ENCODE results near the gene AZIN2. TPM values are rescaled to one million over a fixed set of nuclear protein-coding genes. Genes with fewer than 3 reads are reported as not detected.

Gene AZIN2
- total and polyA plus RNA-seq, 9 of the 15 experiments (the other 6 are each of a cell fraction or from before 2014, with no cell fraction given): 0.06 to 0.91 (median 0.42) TPM; not detected in 2

- TF ChIP-seq MGA (IDR thresholded peaks at IDR 0.05): no peak
These were observed 71.9 kb downstream of the AZIN2 start (continued) for GRCh38 chr1:33152685-33153432.

Measured in K562 (cell line).